IMR-90 (cell line): ENCODE measurements around the gene MSANTD1. TPM values are rescaled to one million over a fixed set of nuclear protein-coding genes. Genes with fewer than 3 reads are reported as not detected.

Experiments used
- ATAC-seq: fragments of 200-7000 bp; cut with Tn5 transposase; 2 replicates; pipeline ENCODE4 v1.9.1; 2020; ENCODE audit warnings: low read depth, mild to moderate bottlenecking, moderate library complexity
- BruUV-seq: library from RNA; stranded (reverse); fragments of 400-500 nt; replicated peaks from 2 replicates; lab custom pipeline; 2021; lab: Mats Ljungman, UMichigan
- CTCF ChIA-PET: fragments of 300-600 bp; formaldehyde crosslinking; extraction: SDS; loops from one replicate; lab custom pipeline; 2021; ENCODE audit warnings: antibody characterized with exemption; lab: Yijun Ruan, JAX
- POLR2A ChIA-PET: fragments of 300-600 bp; sonication (Branson Sonifier 250); formaldehyde crosslinking; loops from one replicate; lab custom pipeline; 2022; ENCODE audit warnings: antibody characterized with exemption; ENCODE audit not compliant: unreplicated experiment; lab: Charles Lee
- DNase-seq: peaks from one replicate; pipeline ENCODE4 v3.0.0; 2013
- H2AFZ ChIP-seq: replicated peaks from 2 replicates; pipeline ENCODE3; 2013; ENCODE audit warnings: low read length, mild to moderate bottlenecking; ENCODE audit not compliant: poor library complexity
- H2AK5ac ChIP-seq: 2 replicates; pipeline ENCODE4 v1.6.1; 2013; ENCODE audit warnings: low read depth, low read length, inconsistent platforms
- H2AK9ac ChIP-seq: replicated peaks from 2 replicates; pipeline ENCODE3; 2013; ENCODE audit warnings: mild to moderate bottlenecking, low read depth, low read length, moderate library complexity; ENCODE audit not compliant: poor library complexity
- H2BK120ac ChIP-seq: 2 replicates; pipeline ENCODE4 v1.6.1; 2013; ENCODE audit warnings: low read depth, low read length, inconsistent platforms
- H2BK15ac ChIP-seq: 3 replicates; pipeline ENCODE4 v1.6.1; 2013; ENCODE audit warnings: low read depth, low read length, inconsistent platforms
- H2BK20ac ChIP-seq: 2 replicates; pipeline ENCODE4 v1.6.1; 2013; ENCODE audit warnings: low read depth, mild to moderate bottlenecking, inconsistent platforms, low read length, moderate library complexity
- H2BK5ac ChIP-seq: 2 replicates; pipeline ENCODE4 v1.6.1; 2013; ENCODE audit warnings: mild to moderate bottlenecking, low read depth, low read length, inconsistent platforms; ENCODE audit not compliant: poor library complexity, severe bottlenecking
- H3K14ac ChIP-seq: replicated peaks from 2 replicates; pipeline ENCODE4 v1.6.1; 2013; ENCODE audit warnings: low read depth, low read length, inconsistent platforms
- H3K18ac ChIP-seq: 2 replicates; pipeline ENCODE4 v1.6.1; 2013; ENCODE audit warnings: low read depth, low read length, control low read depth
- H3K23ac ChIP-seq: 2 replicates; pipeline ENCODE4 v1.6.1; 2013; ENCODE audit warnings: low read depth, low read length, inconsistent platforms
- H3K27ac ChIP-seq: 2 replicates; pipeline ENCODE4 v1.5.1; 2013; ENCODE audit warnings: mild to moderate bottlenecking, control low read depth, low read length; ENCODE audit not compliant: insufficient read depth
- H3K27me3 ChIP-seq: 2 replicates; pipeline ENCODE4 v1.6.1; 2013; ENCODE audit warnings: low read length; ENCODE audit not compliant: control insufficient read depth, insufficient read depth
- H3K36me3 ChIP-seq: 2 replicates; pipeline ENCODE4 v1.6.1; 2013; ENCODE audit warnings: low read length, mixed read lengths; ENCODE audit not compliant: control insufficient read depth, insufficient read depth
- H3K4ac ChIP-seq: 2 replicates; pipeline ENCODE4 v1.6.1; 2013; ENCODE audit warnings: low read depth, low read length, inconsistent platforms
- H3K4me1 ChIP-seq: 2 replicates; pipeline ENCODE4 v1.6.1; 2013; ENCODE audit warnings: low read length, mixed read lengths; ENCODE audit not compliant: control insufficient read depth, insufficient read depth
- H3K4me2 ChIP-seq: 2 replicates; pipeline ENCODE4 v1.6.1; 2013; ENCODE audit warnings: low read depth, mild to moderate bottlenecking, control low read depth, low read length, moderate library complexity
- H3K4me3 ChIP-seq: 2 replicates; pipeline ENCODE4 v1.5.1; 2013; ENCODE audit warnings: low read depth, mild to moderate bottlenecking, control low read depth, low read length, moderate library complexity; ENCODE audit not compliant: insufficient read depth
- H3K56ac ChIP-seq: 2 replicates; pipeline ENCODE4 v1.6.1; 2013; ENCODE audit warnings: low read length, inconsistent platforms; ENCODE audit not compliant: insufficient read depth; ENCODE audit errors: extremely low read depth
- H3K79me1 ChIP-seq, 2 experiments: 2 replicates each; pipeline ENCODE4 v1.6.1; 2013; ENCODE audit warnings: low read length in 2 of 2, inconsistent platforms in 1 of 2, low read depth in 1 of 2
- H3K9ac ChIP-seq: 2 replicates; pipeline ENCODE4 v1.6.1; 2013; ENCODE audit warnings: low read depth, low read length, control low read depth
- H3K9me1 ChIP-seq: 2 replicates; pipeline ENCODE4 v1.6.1; 2013; ENCODE audit warnings: low read length, inconsistent platforms; ENCODE audit not compliant: insufficient read depth
- H3K9me3 ChIP-seq: 2 replicates; pipeline ENCODE4 v1.6.1; 2013; ENCODE audit warnings: low read length; ENCODE audit not compliant: control insufficient read depth, insufficient read depth
- H4K20me1 ChIP-seq: 2 replicates; pipeline ENCODE4 v1.6.1; 2013; ENCODE audit warnings: low read length, inconsistent platforms; ENCODE audit not compliant: insufficient read depth
- H4K5ac ChIP-seq: 2 replicates; pipeline ENCODE4 v1.6.1; 2013; ENCODE audit warnings: mild to moderate bottlenecking, low read depth, low read length, control low read depth
- H4K8ac ChIP-seq, 2 experiments: 2 replicates each; pipeline ENCODE4 v1.6.1; 2013; ENCODE audit warnings: low read depth in 2 of 2, low read length in 2 of 2, control low read depth in 1 of 2, inconsistent platforms in 1 of 2
- H4K91ac ChIP-seq: 2 replicates; pipeline ENCODE4 v1.6.1; 2013; ENCODE audit warnings: low read depth, low read length, inconsistent platforms; ENCODE audit not compliant: insufficient read depth
- BHLHE40 ChIP-seq: fragments of 150-350 bp; IDR thresholded peaks from 2 replicates; pipeline ENCODE4 v1.6.1; 2016; ENCODE audit warnings: mild to moderate bottlenecking, low read depth, low read length
- CEBPB ChIP-seq: IDR thresholded peaks from 2 replicates; pipeline ENCODE4 v1.6.1; 2012; ENCODE audit warnings: low read depth, low read length, improper control_type of control experiment
- CHD1 ChIP-seq: IDR thresholded peaks from 2 replicates; pipeline ENCODE4 v1.6.1; 2012; ENCODE audit warnings: low read depth, low read length, improper control_type of control experiment
- ELK1 ChIP-seq: fragments of 150-350 bp; IDR thresholded peaks from 2 replicates; pipeline ENCODE4 v1.6.1; 2016; ENCODE audit warnings: low read depth, mild to moderate bottlenecking, low read length, moderate library complexity, borderline replicate concordance
- MXI1 ChIP-seq: IDR thresholded peaks from 2 replicates; pipeline ENCODE4 v1.6.1; 2012; ENCODE audit warnings: low read depth, mild to moderate bottlenecking, low read length, moderate library complexity, borderline replicate concordance
- POLR2A ChIP-seq: IDR thresholded peaks from 2 replicates; pipeline ENCODE4 v1.6.1; 2012; ENCODE audit warnings: mild to moderate bottlenecking, low read depth, low read length
- RCOR1 ChIP-seq: IDR thresholded peaks from 2 replicates; pipeline ENCODE4 v1.6.1; 2012; ENCODE audit warnings: mild to moderate bottlenecking, low read length, improper control_type of control experiment; ENCODE audit not compliant: insufficient replicate concordance
- RFX5 ChIP-seq: IDR thresholded peaks from 2 replicates; pipeline ENCODE4 v1.8.0; 2012; ENCODE audit warnings: low read depth, mild to moderate bottlenecking, low read length, moderate library complexity
- WGBS, 2 experiments: methylation state at CpG; one replicate each; pipeline versions ENCODE4 v1.1.5 to v1.1.7; 2013; ENCODE audit warnings: missing lambda C conversion rate in 2 of 2; ENCODE audit not compliant: insufficient read length in 1 of 2; ENCODE audit errors: extremely low coverage in 2 of 2; 5-methylcytosine and 5-hydroxymethylcytosine counted together
- dilution Hi-C: fragments of 300-500 bp; cut with HindIII; formaldehyde crosslinking; loops from one replicate; pipeline ENCODE4 v1.14.3; 2018; ENCODE audit warnings: low sequenced_read_pairs; ENCODE audit not compliant: unreplicated experiment
- in situ Hi-C: fragments of 300-500 bp; cut with MboI; formaldehyde crosslinking; loops from 3 replicates; pipeline ENCODE4 v1.14.3; 2019; ENCODE audit warnings: low sequenced_read_pairs, inconsistent platforms, mixed read lengths
- intact Hi-C: fragments of 100-400 bp; cut with micrococcal nuclease; formaldehyde crosslinking; loops from 2 replicates; pipeline ENCODE4 v1.10.0; 2022
- polyA plus RNA-seq, 3 experiments: library from polyadenylated mRNA; depleted of rRNA; stranded (reverse); fragments of >200 nt; gene quantifications; 2 replicates each; pipeline ENCODE4 v1.2.3, GENCODE V29; 2012; ENCODE audit warnings: low replicate concordance in 1 of 3
- total RNA-seq: library from RNA; depleted of rRNA; stranded (reverse); fragments of >200 nt; gene quantifications from 2 replicates; pipeline ENCODE4 v1.2.3, GENCODE V29; 2012
- TF ChIP-seq, protein P1 (sequence below): conservative IDR thresholded peaks from 2 replicates; pipeline ENCODE4 v1.5.1; 2012; ENCODE audit warnings: mild to moderate bottlenecking, low read depth, low read length, improper control_type of control experiment

The MSANTD1 gene
- total and polyA plus RNA-seq, 2 of the 4 experiments (the other 2 are of a cell fraction) = under 0.01 to 0.07 TPM

GRCh38 chr4:3249711-3250437 is 915 bp downstream of the MSANTD1 start:
- no peak overlapping the region for H3K9ac ChIP-seq
- H2BK120ac ChIP-seq = no peak overlapping the region
- H3K36me3 ChIP-seq = no peaks in the 10 kb centered on the region
- H2BK5ac ChIP-seq = no peak overlapping the region
- H3K23ac ChIP-seq = no peak overlapping the region
- no peak for TF ChIP-seq CEBPB
- TF ChIP-seq, protein P1, sequence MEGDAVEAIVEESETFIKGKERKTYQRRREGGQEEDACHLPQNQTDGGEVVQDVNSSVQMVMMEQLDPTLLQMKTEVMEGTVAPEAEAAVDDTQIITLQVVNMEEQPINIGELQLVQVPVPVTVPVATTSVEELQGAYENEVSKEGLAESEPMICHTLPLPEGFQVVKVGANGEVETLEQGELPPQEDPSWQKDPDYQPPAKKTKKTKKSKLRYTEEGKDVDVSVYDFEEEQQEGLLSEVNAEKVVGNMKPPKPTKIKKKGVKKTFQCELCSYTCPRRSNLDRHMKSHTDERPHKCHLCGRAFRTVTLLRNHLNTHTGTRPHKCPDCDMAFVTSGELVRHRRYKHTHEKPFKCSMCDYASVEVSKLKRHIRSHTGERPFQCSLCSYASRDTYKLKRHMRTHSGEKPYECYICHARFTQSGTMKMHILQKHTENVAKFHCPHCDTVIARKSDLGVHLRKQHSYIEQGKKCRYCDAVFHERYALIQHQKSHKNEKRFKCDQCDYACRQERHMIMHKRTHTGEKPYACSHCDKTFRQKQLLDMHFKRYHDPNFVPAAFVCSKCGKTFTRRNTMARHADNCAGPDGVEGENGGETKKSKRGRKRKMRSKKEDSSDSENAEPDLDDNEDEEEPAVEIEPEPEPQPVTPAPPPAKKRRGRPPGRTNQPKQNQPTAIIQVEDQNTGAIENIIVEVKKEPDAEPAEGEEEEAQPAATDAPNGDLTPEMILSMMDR = no peak
- no peak for TF ChIP-seq ELK1
- TF ChIP-seq MXI1 = no peak
- no peak for TF ChIP-seq RCOR1
- TF ChIP-seq POLR2A = no peak
- TF ChIP-seq RFX5 = no peak
- no peak for TF ChIP-seq BHLHE40
- no peak for TF ChIP-seq CHD1
- no peaks in the 10 kb centered on the region for H3K9me3 ChIP-seq
- no peak overlapping the region for H3K18ac ChIP-seq
- intact Hi-C loops = no loop called here
- H3K4me2 ChIP-seq = no peak overlapping the region
- WGBS, 2 experiments = 89% methylated on average over 7 of the region's 20 CpGs; no CpG with 5 or more reads in 1 of the 2 experiments
- CTCF ChIA-PET = no interaction called here
- no TSS peak for BruUV-seq
- no peak overlapping the region for H2AK9ac ChIP-seq
- ATAC-seq (no peak), DNase-seq (no peak)
- H3K4me3 ChIP-seq = no peak overlapping the region
- H2BK15ac ChIP-seq = no peak overlapping the region
- dilution Hi-C loops = no loop called here
- H3K56ac ChIP-seq = no peak overlapping the region
- H3K14ac ChIP-seq = no peak overlapping the region
- POLR2A ChIA-PET = no interaction called here
- in situ Hi-C loops = no loop called here
- H3K79me1 ChIP-seq = no peaks in the 10 kb centered on the region
- no peaks in the 10 kb centered on the region; the same call in 1 of the 2 replicates for H4K20me1 ChIP-seq
- H3K4ac ChIP-seq = no peak overlapping the region
- no peak overlapping the region for H3K27ac ChIP-seq
- H2AFZ ChIP-seq = no peak overlapping the region
- no peak overlapping the region for H2AK5ac ChIP-seq
- H3K27me3 ChIP-seq = no peaks in the 10 kb centered on the region
- no peaks in the 10 kb centered on the region for H3K4me1 ChIP-seq
- H4K91ac ChIP-seq = no peak overlapping the region
- no peak overlapping the region for H2BK20ac ChIP-seq
- no peak overlapping the region for H4K5ac ChIP-seq
- H3K9me1 ChIP-seq = no peaks in the 10 kb centered on the region
- H4K8ac ChIP-seq = no peak overlapping the region
